Measurements from ENCODE around the gene EFCC1.

GRCh38 chr3:129085818-129086217 lies 84.7 kb downstream of the EFCC1 start:
- TF ChIP-seq CTCF (IDR thresholded peaks at IDR 0.05) (no peak), POLR2A (IDR thresholded peaks at IDR 0.05) (no peak)

Data from esophagus squamous epithelium (tissue), 4 donors.